ENCODE measurements around the gene SRBD1.
"Not testable (repeated sequence)": the region's sequence is repeated elsewhere in the genome, so short reads cannot be mapped to it uniquely, and the experiment has no call there.

SRBD1 gene

GRCh38 chr2:45457211-45457945, 153.7 kb downstream of the SRBD1 start:
- no peak for DNase-seq

- DNase-seq: no peak
Observed at GRCh38 chr2:45452866-45453265, 158.2 kb downstream of the SRBD1 start.

- no peak for DNase-seq
Observed at GRCh38 chr2:45450634-45451033, 160.4 kb downstream of the SRBD1 start.

DNA sequence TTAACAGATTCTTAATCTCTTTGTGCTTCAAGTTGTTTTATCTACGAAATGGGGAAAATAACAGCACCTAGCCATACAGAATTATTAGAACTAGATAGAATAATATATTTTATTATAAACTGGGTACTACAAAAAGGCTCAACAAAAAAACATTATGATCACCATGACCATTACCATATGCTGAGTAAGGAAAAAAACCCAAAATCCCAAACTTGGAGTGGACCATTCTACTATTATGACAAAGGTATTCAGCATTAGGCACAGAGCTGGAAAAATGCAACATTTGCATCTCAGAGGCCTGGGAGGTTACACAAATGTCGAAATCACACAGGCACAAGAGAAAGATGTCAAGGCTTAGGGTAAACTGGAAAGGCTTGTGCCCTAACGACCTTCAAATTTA, 162.8 kb downstream of the SRBD1 start:
- DNase-seq: no peak

- no peak for DNase-seq
Observed at GRCh38 chr2:45446016-45446415, 165.1 kb downstream of the SRBD1 start.

DNA sequence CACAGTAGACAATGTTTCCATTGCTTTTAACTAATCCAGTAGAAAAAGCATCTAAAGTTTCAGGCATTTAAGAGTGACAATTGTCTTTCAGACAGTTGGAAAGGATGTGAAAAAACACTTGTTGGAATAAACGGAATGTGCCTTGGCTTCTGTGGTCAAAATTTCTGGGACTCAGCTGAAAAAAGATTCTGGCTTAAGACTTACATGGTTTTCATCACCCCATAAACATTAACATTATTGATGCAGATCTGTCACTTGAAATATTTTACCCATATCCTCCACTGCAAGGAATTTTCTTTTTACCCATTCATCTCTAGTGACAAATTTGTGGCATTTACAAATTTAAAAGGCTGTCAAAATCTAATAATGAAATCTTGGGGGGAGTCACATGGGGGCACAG, 166.0 kb downstream of the SRBD1 start:
- DNase-seq: no peak

- DNase-seq: no peak
Observed at GRCh38 chr2:45443012-45443411, 168.1 kb downstream of the SRBD1 start.

GRCh38 chr2:45442026-45442425, 169.0 kb downstream of the SRBD1 start:
- no peak for DNase-seq

GRCh38 chr2:45441571-45441970, 169.5 kb downstream of the SRBD1 start:
- no peak for DNase-seq

DNA sequence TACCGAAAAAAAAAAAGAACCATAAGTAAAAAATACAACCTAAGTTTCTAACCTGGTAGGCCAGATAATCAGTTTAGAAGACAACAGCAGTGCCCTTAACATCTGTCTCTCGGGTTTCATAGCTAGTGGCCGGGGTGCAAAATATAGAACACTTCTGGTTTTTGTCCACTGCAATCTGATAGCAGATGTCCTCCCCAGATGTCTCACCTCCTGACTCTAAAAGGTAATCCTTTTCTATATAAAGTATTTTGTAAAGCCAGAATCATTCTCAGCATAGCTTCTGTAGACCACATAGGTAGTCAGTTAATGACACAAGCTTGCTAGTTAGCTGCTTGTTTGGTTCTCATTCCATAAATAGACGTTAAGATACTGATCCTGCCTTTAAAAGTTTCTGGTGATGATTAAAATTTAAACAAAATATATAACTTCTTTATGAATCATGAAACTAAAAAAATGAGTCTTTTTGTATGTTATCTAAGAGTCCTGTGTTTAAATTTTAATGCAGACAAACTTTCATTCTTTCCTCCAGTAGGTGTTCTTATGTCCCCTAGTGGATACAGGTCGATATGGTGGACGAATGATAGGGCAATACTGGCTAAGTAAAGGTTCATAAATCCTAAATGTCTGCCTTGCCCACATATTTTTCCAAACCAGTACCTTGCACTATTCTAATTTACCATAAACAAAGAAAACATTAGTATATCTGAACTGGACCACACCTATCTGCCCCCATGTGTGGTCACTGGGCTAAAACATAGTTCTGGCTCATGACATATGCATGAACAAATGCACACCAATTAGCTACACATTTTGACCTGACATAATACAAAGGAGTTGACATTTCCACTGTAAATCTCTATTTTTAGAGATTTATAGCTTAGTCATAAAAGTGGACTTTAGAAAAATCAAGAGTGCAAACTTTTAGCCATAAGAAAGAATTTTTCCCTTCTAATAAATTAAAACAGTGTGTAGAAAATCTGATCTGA, 171.0 kb downstream of the SRBD1 start:
- DNase-seq: no peak

DNA sequence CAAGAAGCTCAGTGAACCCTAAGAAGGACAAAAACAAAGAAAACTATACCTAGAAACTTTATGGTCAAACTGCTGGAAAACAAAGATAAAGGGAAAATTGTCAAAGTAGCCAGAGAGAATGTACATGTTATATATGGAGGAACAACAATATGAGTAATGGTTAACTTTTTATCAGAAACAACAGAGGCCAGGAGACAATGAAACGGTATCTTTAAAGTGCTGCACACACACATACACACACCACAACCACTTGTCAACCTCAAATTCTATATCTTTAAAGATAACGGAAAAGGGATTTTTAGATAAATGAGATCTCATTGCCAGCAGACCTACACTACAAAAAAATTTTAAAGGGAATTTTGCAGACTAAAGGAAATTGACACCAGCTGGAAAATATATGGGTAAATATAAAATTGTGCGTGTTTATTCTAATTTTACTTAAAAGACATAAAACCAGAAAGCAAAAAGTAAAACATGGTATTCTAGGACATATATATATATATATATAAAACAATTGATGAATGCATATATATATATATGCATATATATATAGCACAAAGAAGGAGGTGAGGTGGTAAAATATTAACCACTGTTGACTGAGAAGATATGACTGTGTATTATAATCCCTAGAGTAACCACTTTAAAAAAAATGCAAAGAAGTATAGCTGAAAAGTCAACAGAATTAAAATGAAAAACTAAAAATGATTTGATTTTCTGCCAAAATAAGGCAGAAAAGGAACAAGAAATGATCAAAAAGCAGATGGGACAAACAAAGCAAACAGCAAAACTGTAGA, 172.0 kb downstream of the SRBD1 start:
- DNase-seq: no peak

DNA sequence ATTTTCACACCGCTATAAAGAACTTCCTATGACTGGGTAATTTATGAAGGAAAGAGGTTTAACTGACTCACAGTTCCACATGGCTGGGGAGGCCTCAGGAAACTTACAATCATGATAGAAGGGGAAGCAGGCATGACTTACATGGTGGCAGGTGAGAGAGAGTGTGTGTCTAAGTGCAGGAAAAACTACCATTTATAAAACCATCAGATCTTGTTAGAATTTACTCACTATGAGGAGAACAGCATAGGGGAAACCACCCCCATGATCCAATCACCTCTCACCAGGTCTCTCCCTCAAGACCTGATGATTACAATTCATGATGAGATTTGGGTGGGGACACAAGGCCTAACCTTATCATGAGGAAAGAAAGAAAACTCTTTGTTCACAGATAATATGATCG, 174.6 kb downstream of the SRBD1 start:
- DNase-seq: no peak

DNA sequence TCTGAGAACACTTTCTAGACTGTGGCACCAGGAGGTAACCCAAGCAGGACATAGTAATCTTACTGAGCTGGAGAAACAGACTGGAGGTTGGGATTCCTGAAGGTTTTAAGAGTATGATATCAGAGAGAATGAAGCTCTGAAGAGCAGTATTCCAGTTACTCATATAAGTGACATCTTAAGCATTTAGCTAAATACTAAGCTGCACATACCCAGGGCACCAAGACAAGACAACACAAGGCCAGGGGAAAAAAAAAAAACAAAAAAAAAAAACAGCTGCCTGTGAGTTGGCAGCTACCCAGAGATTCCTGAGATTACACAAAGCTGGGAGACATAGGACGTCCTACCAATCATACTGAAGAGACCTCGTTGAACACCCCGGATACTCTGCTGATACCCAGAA, 175.8 kb downstream of the SRBD1 start:
- DNase-seq: no peak

DNA sequence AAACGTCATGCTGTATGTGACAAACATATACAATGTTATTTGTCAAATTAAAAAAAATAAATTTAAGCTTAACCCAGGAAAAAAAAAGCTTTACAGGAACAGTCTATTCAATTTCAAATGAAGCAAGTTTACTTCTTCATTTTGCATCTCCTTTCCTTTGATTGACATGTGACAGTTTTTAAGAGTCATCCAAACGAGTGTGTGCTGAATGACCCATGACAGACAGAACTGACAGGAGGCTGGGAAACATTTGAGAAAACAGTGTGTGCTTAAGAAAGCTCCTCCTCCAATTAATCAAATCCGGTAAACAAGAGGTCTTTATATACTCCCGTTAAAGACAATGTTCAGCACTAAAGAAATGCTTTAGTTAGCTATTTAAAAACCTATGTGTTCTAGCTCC, 177.7 kb downstream of the SRBD1 start:
- no peak for DNase-seq

DNA sequence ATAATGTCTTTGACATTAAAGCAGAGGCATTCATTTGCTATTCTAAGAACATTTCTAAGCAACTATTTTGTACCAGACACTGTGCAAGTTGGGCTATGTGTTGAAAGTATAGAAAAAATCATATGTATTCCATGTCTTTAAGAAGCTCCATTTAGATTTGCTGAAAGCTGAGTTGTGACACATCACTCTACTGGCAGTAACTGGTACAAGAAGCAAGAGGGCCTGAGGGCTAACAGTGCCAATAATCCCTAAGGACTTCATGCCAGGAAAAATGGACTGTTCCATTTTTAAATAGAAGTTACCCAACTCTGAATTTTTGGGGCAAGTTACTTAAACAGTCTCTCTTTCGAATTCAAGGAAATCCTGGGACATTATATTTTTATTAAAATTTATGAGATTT, 178.7 kb downstream of the SRBD1 start:
- DNase-seq: no peak

DNA sequence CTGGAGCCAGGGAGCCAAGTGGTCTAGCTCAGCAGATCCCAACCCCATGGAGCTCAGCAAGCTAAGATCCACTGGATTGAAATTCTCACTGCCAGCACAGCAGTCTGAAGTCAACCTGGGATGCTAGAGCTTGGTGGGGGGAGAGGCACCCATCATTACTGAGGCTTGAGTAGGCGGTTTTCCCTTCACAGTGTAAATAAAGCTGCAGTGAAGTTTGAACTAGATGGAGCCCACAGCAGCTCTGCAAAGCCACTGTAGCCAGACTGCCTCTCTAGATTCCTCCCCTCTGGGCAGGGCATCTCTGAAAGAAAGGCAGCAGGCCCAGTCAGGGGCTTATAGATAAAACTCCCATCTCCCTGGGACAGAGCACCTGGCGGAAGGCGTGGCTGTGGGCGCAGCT, 185.0 kb downstream of the SRBD1 start:
- not testable (repeated sequence) for DNase-seq

DNA sequence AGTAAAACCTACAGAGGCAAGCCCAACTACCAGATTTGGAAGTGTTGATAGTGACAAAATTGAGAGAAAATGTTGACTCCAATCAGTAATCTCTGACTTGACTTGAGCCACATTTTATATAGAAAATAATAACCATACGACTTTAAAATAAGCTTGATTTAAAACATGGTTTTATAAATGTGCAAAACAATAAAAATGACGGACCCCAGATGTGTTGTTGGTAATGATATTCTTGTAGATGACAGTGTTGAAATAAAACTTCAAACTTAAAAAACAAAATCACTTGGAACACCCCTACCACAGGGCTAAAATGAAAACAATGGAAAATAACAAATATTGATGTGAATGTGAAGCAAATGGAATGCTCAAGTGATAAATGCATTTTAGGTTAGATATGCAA, 188.1 kb downstream of the SRBD1 start:
- no peak for DNase-seq

- no peak for DNase-seq
Observed at GRCh38 chr2:45418532-45418931, 192.5 kb downstream of the SRBD1 start.

DNA sequence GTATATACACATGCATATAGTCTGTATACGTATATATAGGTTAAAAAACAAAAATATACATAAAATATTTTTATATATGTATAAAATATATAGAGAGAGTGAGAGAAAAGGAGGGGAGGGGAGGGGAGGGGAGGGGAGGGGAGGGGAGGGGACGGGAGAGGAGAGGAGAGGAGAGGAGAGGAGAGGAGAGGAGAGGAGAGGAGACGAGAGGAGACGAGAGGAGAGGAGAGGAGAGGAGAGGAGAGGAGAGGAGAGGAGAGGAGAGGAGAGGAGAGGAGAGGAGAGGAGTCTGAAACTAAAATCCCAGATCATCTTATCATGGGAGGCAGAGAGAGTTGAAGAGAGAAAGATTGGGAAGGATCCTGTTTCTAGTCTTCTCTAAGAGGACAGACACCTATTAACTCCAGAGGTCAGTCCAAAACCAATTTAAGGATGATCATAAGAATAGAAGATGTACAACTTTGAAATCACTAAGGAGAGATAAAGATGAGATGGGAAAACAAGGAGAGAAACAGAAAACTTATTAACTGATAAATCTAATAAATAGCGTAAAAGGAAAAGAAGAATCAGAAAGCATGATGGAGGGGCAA, 195.4 kb downstream of the SRBD1 start:
- DNase-seq: no peak

- DNase-seq: no peak
Observed at GRCh38 chr2:45412754-45413379, 198.2 kb downstream of the SRBD1 start.

DNA sequence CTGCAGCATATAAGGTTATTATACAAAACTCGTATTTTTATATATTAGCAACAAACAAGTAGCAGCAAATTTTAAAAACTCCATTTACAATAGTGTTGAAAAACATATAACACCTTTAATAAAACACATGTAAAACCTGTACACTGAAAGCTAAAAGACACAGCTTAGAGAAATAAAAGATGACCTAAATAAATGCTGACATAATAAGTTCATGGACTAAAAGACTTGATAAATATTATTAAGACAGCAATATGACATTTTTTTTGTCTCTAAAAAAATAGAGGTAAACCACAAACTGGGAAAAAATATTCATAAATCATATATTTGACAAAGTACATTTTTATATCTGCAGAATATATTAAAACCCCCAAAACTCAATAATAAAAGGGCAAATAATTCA, 201.4 kb downstream of the SRBD1 start:
- DNase-seq: no peak

GRCh38 chr2:45406621-45407020, 204.4 kb downstream of the SRBD1 start:
- no peak for DNase-seq
